ENCODE results near the gene MAML3. TPM values are rescaled to one million over a fixed set of nuclear protein-coding genes. Genes with fewer than 3 reads are reported as not detected.

The MAML3 gene
- total RNA-seq, 3 donors from 2014 or later, result 0.60 to 1.0 (median 0.73) TPM

DNA sequence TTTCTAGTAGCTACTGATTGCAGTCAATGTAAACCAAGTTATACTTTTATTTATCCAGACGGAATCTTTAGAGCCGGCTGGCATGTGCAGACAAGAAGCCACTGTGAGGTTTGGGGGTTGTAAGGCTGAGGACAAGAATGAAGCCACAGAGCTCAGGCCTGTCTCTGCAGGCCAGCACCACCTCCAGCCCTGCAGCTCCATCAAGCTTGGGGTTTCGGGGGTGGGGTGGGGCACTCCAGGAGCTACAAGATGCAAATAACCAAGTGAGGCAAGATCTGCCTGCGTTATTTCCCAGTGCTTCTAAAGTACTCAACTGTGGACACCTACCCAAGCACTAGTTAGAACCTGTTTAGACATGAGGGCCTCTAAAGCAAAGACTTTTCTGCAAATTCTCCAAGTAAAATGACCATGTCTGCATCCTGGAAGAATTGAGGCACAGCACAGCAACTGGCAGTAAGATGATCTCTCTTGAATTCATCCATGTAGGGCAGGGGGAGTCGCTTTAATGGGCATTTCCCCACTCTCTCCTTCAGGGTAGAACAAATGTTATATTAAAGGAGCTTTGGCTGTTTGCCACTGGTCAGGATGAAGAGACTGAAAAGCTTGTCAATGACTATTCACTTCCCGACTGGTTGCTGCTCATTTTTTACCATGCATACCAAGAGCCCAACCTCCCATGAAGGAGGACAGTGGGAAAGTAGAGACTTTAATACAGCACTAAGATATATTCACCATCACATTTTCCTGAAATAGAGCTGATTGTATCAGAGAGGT is 265.8 kb downstream of the MAML3 start:
- Mint-ChIP-seq H3K36me3 (ENCODE audit: insufficient read depth) (no peaks in the 10 kb centered on the region), H3K4me1 (ENCODE audit: low read depth) (no peaks in the 10 kb centered on the region), H3K27me3 (ENCODE audit: low read depth) (no peaks in the 10 kb centered on the region), H3K4me3 (no peak overlapping the region), H3K9me3 (peaks cover 3% of the 10 kb centered on the region)
- no peak for ATAC-seq
- no peak for DNase-seq

DNA sequence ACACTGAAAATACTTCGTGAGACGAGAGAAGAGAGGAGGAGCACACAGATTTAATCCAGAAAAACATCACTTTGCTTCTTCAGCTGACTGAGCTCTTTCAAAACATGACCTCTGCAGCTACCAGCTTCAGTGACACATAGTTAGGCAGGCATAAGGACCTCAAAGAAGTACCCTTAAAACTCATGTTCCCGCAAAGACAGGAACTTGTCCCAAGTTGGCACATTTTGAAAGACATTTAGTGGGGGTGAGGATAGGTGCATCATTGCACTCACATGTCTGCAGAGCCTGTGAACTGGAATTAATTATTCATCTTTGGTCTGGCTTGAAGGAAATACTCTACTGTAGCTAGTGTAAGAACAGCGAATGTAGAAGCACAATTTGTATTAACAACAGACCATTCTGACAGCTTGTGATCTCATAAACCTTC is 266.6 kb downstream of the MAML3 start:
- peaks cover 8% of the 10 kb centered on the region for H3K9me3 Mint-ChIP-seq
- H3K27me3 Mint-ChIP-seq (ENCODE audit: low read depth), result no peaks in the 10 kb centered on the region
- no peak overlapping the region for H3K4me3 Mint-ChIP-seq
- no peaks in the 10 kb centered on the region for H3K4me1 Mint-ChIP-seq (ENCODE audit: low read depth)
- H3K36me3 Mint-ChIP-seq (ENCODE audit: insufficient read depth), result no peaks in the 10 kb centered on the region
- ATAC-seq, result no peak
- no peak for DNase-seq

DNA sequence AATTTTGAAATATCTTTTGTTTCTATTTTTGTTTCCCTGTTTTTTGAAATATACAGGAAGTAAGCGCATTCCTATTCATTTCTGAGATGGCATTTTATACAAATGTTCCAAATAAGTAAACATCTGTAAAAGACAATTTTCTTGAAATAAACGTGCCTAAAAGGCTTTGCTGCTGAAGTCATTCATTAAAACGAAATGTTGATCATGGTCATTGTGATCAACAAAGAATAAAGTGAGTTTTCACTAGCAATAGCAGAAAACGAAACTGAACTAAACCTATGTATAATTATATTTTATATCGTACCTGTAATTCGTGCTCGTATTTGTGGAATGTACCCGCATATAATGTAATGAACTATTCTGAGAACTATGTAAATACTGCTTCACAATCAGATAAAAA is 267.2 kb downstream of the MAML3 start:
- no peak for DNase-seq
- no peak for ATAC-seq
- Mint-ChIP-seq H3K27me3 (ENCODE audit: low read depth) (no peaks in the 10 kb centered on the region), H3K9me3 (peaks cover 8% of the 10 kb centered on the region), H3K4me3 (no peak overlapping the region), H3K36me3 (ENCODE audit: insufficient read depth) (no peaks in the 10 kb centered on the region), H3K4me1 (ENCODE audit: low read depth) (no peaks in the 10 kb centered on the region)

DNA sequence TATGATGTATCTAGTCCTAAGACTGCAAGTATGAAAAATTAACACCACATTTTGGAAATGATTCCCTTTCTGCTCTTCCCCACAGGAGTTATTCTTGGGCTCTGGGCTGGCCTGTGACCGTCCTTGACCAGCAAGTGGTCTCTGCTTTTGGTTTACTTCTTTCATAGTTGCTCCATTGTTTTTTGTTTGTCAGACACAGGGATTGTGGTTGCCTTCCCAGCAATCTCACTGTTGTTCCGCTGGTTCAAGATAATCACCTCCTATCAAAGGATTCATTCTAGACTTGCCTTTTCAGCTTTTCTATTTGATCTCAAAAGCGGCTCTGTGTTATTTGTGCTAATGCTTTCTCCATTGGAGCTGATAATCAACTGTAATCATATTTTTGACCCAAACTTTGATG is 269.5 kb downstream of the MAML3 start:
- H3K4me3 Mint-ChIP-seq, result no peak overlapping the region
- H3K9me3 Mint-ChIP-seq, result peaks cover 8% of the 10 kb centered on the region
- no peaks in the 10 kb centered on the region for H3K4me1 Mint-ChIP-seq (ENCODE audit: low read depth)
- ATAC-seq (no peak), DNase-seq (no peak)
- no peaks in the 10 kb centered on the region for H3K27me3 Mint-ChIP-seq (ENCODE audit: low read depth)
- H3K36me3 Mint-ChIP-seq (ENCODE audit: insufficient read depth), result no peaks in the 10 kb centered on the region

DNA sequence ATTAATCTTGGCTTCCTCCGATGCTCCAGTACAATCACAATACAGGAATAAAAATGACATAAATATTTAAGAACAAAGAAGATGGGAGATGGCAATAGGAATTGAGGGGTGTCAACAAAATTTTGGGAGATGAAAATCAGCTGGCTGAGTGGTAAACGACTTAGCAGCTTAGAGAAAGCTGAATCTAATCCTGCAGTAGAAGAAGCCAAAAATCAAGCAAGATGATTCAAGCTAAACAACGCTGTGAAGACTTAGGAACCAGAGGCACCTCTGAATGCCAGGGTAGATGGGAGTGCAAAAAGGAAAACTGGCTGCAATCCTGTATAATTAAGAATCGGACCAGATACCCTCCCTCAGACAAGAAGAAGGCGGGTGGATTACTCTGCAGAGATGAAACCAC is 273.1 kb downstream of the MAML3 start:
- no peaks in the 10 kb centered on the region for H3K36me3 Mint-ChIP-seq (ENCODE audit: insufficient read depth)
- DNase-seq (no peak), ATAC-seq (no peak)
- H3K9me3 Mint-ChIP-seq, result peaks cover 8% of the 10 kb centered on the region
- H3K4me1 Mint-ChIP-seq (ENCODE audit: low read depth), result no peaks in the 10 kb centered on the region
- no peaks in the 10 kb centered on the region for H3K27me3 Mint-ChIP-seq (ENCODE audit: low read depth)
- no peak overlapping the region for H3K4me3 Mint-ChIP-seq

DNA sequence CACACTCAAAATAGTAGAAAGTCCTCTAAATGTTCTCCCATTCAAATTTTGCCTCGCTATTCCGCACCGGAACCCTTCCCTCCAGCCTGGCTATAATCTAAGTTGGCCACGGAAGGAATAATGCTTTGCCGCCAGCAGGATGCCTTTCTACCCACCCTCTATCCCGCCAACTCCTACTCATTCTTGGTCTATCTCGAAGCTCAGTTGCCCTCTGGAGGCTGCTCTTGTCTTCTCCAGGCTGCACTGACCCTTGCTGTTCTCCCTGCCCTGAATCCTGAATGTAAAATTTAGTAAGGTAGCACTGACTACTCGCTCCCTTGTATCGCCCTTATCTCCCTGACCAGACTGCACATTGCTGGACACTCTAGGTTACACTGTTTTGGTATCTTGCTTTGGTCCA is 275.9 kb downstream of the MAML3 start:
- no peaks in the 10 kb centered on the region for H3K4me1 Mint-ChIP-seq (ENCODE audit: low read depth)
- DNase-seq (no peak), ATAC-seq (no peak)
- no peaks in the 10 kb centered on the region for H3K36me3 Mint-ChIP-seq (ENCODE audit: insufficient read depth)
- H3K9me3 Mint-ChIP-seq, result peaks cover 4% of the 10 kb centered on the region
- no peaks in the 10 kb centered on the region for H3K27me3 Mint-ChIP-seq (ENCODE audit: low read depth)
- no peak overlapping the region for H3K4me3 Mint-ChIP-seq

DNA sequence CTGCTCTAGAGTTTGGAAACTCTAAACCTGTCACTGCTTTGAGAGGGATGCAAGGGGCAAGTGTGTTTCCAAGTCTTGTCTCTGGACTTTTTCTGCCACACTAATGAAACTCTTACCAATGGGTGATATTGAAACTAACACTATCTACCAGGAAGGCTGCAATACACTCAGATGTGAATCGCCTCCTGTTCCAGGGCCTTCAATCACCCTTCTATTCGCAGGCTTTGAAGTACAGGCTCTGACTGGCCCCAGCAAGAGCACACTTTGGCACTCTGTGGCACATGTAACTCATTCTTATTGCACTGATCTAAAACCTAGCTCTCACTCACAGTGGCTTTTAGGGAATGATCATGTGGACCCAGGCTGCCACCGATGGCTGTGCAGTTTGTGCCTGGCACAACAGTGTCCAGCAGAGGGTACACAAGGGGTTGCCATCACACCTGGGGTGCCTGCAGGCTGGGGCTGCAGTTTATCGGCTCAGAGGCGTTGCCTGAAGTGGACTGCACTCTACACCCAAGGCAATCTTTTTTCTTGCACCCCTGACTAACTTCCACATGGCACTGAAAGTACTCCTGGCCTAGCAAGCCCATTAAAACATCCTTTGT is 277.5 kb downstream of the MAML3 start:
- Mint-ChIP-seq H3K4me3 (no peak overlapping the region), H3K36me3 (ENCODE audit: insufficient read depth) (no peaks in the 10 kb centered on the region), H3K4me1 (ENCODE audit: low read depth) (no peaks in the 10 kb centered on the region), H3K9me3 (no peaks in the 10 kb centered on the region), H3K27me3 (ENCODE audit: low read depth) (no peaks in the 10 kb centered on the region)
- DNase-seq (no peak), ATAC-seq (peak; percentile 48 to 59)

DNA sequence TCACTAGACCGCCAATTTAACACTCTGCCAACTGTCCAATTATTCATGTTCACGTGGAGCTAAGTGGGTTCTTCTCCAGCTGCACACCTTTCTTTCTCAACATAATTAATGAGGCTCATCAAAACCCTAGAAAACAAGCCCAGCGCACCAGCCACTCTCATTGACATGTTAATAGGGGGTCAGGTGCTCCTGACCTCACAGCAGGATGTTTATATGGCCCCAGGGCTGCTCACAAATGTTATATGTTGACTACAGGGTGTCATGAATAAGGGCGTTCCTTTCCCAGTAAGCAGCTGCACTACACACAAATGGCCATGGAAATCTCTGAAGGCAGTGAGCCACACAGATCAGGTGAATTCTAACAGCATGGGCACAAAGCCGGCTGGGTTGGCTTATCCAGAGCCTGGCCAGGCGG is 278.6 kb downstream of the MAML3 start:
- no peaks in the 10 kb centered on the region for H3K4me1 Mint-ChIP-seq (ENCODE audit: low read depth)
- no peak for ATAC-seq
- H3K36me3 Mint-ChIP-seq (ENCODE audit: insufficient read depth), result no peaks in the 10 kb centered on the region
- no peaks in the 10 kb centered on the region for H3K9me3 Mint-ChIP-seq
- no peaks in the 10 kb centered on the region for H3K27me3 Mint-ChIP-seq (ENCODE audit: low read depth)
- DNase-seq, result no peak
- H3K4me3 Mint-ChIP-seq, result no peak overlapping the region

DNA sequence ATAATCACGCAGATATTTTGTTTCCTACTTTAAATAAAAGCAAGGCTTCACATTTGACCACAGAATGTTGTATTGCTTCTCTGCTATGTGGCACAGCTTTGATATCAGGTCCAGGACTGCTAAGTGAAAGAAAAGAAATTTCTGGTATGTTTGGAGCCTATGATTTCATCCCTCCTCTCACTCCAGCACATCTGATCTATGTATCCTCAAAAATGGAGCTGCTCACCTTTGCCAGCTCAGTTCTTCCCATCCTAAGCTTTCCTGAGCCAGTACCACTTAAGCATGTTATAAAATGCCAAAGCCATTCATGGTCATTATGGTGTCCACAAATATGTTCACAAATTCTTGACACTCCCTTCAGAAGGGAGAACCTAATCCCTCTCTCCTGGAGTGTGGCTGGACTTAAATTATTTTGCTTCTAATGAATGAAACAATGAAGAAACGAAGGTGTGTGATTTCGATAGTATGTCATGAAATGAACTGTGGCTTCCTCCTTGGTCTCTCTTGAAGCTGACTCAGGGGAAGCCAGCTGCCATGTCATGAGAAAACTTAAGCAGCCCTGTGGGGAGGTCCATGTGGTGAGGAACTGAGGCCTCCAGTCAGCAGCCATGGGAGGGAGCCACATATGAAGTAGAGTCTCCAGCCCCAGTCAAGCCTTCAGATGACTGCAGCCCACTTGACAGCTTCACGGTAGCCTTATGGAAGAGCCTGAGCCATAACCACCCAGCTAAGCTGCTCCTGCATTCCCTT is 280.7 kb downstream of the MAML3 start:
- no peak overlapping the region for H3K4me3 Mint-ChIP-seq
- no peak for ATAC-seq
- no peaks in the 10 kb centered on the region for H3K27me3 Mint-ChIP-seq (ENCODE audit: low read depth)
- H3K9me3 Mint-ChIP-seq, result no peaks in the 10 kb centered on the region
- DNase-seq, result no peak
- H3K4me1 Mint-ChIP-seq (ENCODE audit: low read depth), result no peaks in the 10 kb centered on the region
- H3K36me3 Mint-ChIP-seq (ENCODE audit: insufficient read depth), result no peaks in the 10 kb centered on the region

DNA sequence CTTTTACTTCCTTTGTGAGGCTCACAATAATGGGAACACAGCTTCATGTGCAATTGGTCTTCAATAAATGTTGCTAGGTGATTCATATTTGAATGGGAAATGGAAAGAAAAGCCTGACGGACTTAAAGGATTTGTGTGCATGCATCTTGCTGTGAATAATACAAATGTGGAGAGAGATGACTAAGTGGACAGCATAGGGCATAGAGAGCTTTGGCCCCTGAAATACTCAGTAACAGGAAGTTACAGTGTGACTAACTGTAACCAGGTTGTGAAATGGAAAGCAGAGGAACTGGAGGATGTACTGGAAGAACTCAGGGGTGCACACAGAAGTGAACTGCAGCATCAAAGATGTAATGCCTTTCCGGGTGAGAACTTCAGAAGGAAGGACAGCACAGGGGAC is 281.7 kb downstream of the MAML3 start:
- Mint-ChIP-seq H3K27me3 (ENCODE audit: low read depth) (no peaks in the 10 kb centered on the region), H3K4me1 (ENCODE audit: low read depth) (no peaks in the 10 kb centered on the region)
- ATAC-seq, result peak in 1 of 2 donors; percentile 54

DNA sequence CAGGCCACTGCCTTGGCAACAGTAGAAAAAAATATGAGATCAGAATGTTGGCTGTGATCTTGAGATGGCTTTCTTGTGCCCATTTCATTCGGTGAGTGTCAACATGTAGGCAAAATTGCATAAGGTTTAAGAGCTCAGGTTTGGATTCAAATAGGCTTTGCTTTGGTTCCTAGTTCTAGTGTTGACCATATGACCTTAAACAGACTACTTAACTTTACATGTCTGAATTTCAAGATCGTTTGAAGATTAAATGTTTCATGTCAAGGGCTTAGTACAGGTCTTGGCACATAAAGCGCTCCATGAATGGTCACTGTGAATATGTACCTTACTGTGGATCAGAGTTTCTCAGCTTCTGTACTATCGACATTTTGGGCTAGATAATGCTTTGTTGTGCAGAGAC is 284.2 kb downstream of the MAML3 start:
- DNase-seq (no peak), ATAC-seq (no peak)
- H3K4me1 Mint-ChIP-seq (ENCODE audit: low read depth), result no peaks in the 10 kb centered on the region
- H3K27me3 Mint-ChIP-seq (ENCODE audit: low read depth), result no peaks in the 10 kb centered on the region
- H3K36me3 Mint-ChIP-seq (ENCODE audit: insufficient read depth), result no peaks in the 10 kb centered on the region
- H3K4me3 Mint-ChIP-seq, result no peak overlapping the region
- no peaks in the 10 kb centered on the region for H3K9me3 Mint-ChIP-seq

More for the DNA sequence above, 281.7 kb downstream of the MAML3 start:
- Mint-ChIP-seq H3K9me3 (no peaks in the 10 kb centered on the region), H3K4me3 (no peak overlapping the region), H3K36me3 (ENCODE audit: insufficient read depth) (no peaks in the 10 kb centered on the region)
- no peak for DNase-seq

DNA sequence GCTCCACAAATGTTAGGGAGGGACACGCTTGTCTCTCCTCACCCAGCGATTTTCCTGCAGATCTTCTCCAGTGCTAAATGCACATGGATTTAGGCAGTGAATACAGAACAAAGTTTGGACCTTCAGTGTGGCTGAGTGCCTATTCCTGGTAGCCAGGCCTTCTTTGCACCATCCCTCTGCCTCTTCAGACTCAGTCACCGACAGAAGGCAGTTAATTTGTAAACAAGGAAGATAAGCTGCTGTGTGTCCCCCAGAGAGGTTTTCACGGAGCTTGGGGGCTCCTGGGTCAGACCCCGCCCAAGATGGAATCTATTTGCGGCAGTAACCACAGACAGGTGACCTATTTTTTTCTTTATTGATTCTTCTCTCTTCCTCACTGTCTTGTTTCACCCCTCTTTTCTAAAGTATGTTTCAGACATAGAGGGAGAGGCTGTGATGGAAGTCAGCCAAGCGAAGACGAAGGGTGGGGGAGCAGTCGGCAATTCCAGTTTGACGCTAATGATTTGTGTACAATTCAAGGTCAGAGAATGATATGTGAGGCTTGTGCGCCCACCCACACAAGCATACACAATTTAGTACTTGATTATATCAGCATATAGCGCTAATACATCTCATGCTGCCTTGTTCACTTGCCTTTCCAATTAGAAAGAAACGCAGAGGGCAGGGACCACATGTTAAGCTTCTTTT is 287.6 kb downstream of the MAML3 start:
- no peak for ATAC-seq
- H3K27me3 Mint-ChIP-seq (ENCODE audit: low read depth), result no peaks in the 10 kb centered on the region

DNA sequence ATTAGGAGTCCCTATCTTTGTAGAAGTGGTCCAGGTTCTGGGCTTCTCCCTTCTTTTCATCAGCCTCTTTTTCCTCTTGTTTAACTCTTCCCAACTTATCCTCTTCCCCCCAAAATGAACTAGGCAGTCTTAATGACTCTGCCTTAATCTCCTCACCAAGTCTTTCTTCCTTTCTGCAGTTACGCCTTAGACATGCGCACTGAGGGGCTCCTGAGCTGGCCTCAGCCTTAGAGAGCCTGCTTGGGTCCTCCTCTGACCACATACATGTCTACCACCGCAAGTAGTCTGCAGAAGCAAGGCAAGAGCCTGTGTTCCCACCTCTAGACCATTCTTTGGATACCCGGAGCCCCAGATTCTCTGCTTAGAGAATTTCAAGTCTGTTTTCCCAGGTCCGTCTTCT is 288.4 kb downstream of the MAML3 start:
- no peak for ATAC-seq
- Mint-ChIP-seq H3K4me3 (no peak overlapping the region), H3K36me3 (ENCODE audit: insufficient read depth) (no peaks in the 10 kb centered on the region), H3K4me1 (ENCODE audit: low read depth) (no peaks in the 10 kb centered on the region), H3K27me3 (ENCODE audit: low read depth) (no peaks in the 10 kb centered on the region), H3K9me3 (no peaks in the 10 kb centered on the region)
- DNase-seq, result no peak

More for the DNA sequence above, 287.6 kb downstream of the MAML3 start:
- no peak overlapping the region for H3K4me3 Mint-ChIP-seq
- DNase-seq, result no peak
- no peaks in the 10 kb centered on the region for H3K4me1 Mint-ChIP-seq (ENCODE audit: low read depth)
- H3K36me3 Mint-ChIP-seq (ENCODE audit: insufficient read depth), result no peaks in the 10 kb centered on the region
- no peaks in the 10 kb centered on the region for H3K9me3 Mint-ChIP-seq

DNA sequence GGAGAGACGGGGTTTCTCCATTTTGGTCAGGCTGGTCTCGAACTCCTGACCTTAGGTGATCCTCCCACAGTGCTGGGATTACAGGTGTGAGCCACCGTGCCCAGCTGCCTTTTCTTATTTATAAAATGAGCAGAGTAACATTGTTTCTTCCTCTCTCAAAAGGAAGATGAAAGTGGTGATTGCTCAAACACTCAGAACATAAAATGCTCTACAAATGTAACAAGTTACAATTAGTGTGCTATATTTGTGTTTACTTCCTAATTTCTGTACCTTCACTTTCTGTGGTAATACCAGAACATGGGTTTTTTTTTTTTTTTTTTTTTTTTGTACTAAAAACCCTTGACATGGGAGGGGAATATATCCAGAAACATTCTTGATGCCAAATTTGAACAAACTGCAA is 290.5 kb downstream of the MAML3 start:
- Mint-ChIP-seq H3K4me3 (no peak overlapping the region), H3K4me1 (ENCODE audit: low read depth) (peaks cover 2% of the 10 kb centered on the region), H3K36me3 (ENCODE audit: insufficient read depth) (peaks cover 3% of the 10 kb centered on the region), H3K9me3 (no peaks in the 10 kb centered on the region), H3K27me3 (ENCODE audit: low read depth) (peaks cover 3% of the 10 kb centered on the region)
- ATAC-seq (no peak), DNase-seq (no peak)

Measured in activated T-cell treated with anti-CD3 and anti-CD28 coated beads, Interleukin-2, amount 50 U/mL, for 4 hours (primary cell).